OCI-LY1 (cell line): Measurements from ENCODE around the gene ZCCHC14.

ENCODE experiments used
- H2AFZ ChIP-seq: fragments of 200-600 bp; sonication (generic), shearing (Covaris generic); 2 replicates; pipeline ENCODE4 v1.6.0; 2014; ENCODE audit warnings: antibody characterized with exemption, mild to moderate bottlenecking, low read length
- H3F3A ChIP-seq: fragments of 200-600 bp; sonication (generic), shearing (Covaris generic); 2 replicates; pipeline ENCODE4 v1.6.0; 2014; ENCODE audit warnings: mild to moderate bottlenecking, antibody characterized with exemption, low read length, moderate library complexity; ENCODE audit not compliant: insufficient read depth
- H3K27ac ChIP-seq: fragments of 200-600 bp; sonication (generic); 2 replicates; pipeline ENCODE4 v1.5.1; 2014; ENCODE audit warnings: low read length, mixed run types, mild to moderate bottlenecking, low read depth; ENCODE audit not compliant: poor library complexity, severe bottlenecking
- H3K27me3 ChIP-seq: fragments of 200-600 bp; sonication (generic); 2 replicates; pipeline ENCODE4 v1.6.0; 2014; ENCODE audit warnings: antibody characterized with exemption, mild to moderate bottlenecking, low read length, moderate library complexity; ENCODE audit not compliant: insufficient read depth
- H3K36me3 ChIP-seq: fragments of 200-600 bp; sonication (generic); 2 replicates; pipeline ENCODE4 v1.6.1; 2014; ENCODE audit warnings: mild to moderate bottlenecking, antibody characterized with exemption, low read length, moderate library complexity, mixed read lengths; ENCODE audit not compliant: insufficient read depth
- H3K4me1 ChIP-seq: fragments of 200-600 bp; sonication (generic); 2 replicates; pipeline ENCODE4 v1.5.1; 2014; ENCODE audit warnings: mild to moderate bottlenecking, low read length, moderate library complexity; ENCODE audit not compliant: insufficient read depth, severe bottlenecking
- H3K4me2 ChIP-seq: fragments of 200-600 bp; sonication (generic), shearing (Covaris generic); 2 replicates; pipeline ENCODE4 v1.6.1; 2014; ENCODE audit warnings: low read length
- H3K4me3 ChIP-seq: fragments of 200-600 bp; sonication (generic); 2 replicates; pipeline ENCODE4 v1.5.1; 2014; ENCODE audit warnings: low read length, low read depth, mild to moderate bottlenecking, mixed read lengths; ENCODE audit not compliant: poor library complexity, severe bottlenecking
- H3K79me2 ChIP-seq: fragments of 200-600 bp; shearing (Covaris generic); 2 replicates; pipeline ENCODE4 v1.6.1; 2016; ENCODE audit warnings: mixed run types, low read length, mixed read lengths; ENCODE audit not compliant: insufficient read depth
- H3K9ac ChIP-seq: fragments of 200-600 bp; sonication (generic), shearing (Covaris generic); 2 replicates; pipeline ENCODE4 v1.6.1; 2014; ENCODE audit warnings: mild to moderate bottlenecking, low read length, mixed read lengths
- H3K9me2 ChIP-seq: fragments of 200-600 bp; sonication (generic), shearing (Covaris generic); 2 replicates; pipeline ENCODE4 v1.6.1; 2014; ENCODE audit warnings: low read depth, mild to moderate bottlenecking, low read length, mixed read lengths
- H3K9me3 ChIP-seq: fragments of 200-600 bp; shearing (Covaris generic); 2 replicates; pipeline ENCODE4 v1.6.1; 2014; ENCODE audit warnings: low read length, mixed read lengths
- H4K20me1 ChIP-seq: fragments of 200-600 bp; sonication (generic), shearing (Covaris generic); 2 replicates; pipeline ENCODE4 v1.6.0; 2016; ENCODE audit warnings: mild to moderate bottlenecking, low read length; ENCODE audit not compliant: insufficient read depth
- EZH2 ChIP-seq: fragments of 200-600 bp; sonication (generic), shearing (Covaris generic); IDR thresholded peaks from 2 replicates; pipeline ENCODE4 v1.8.0; 2017; ENCODE audit warnings: borderline replicate concordance, mixed run types, mild to moderate bottlenecking, antibody characterized with exemption, low read length, moderate library complexity, mixed read lengths
- TF ChIP-seq, protein P1 (sequence below): fragments of 200-600 bp; sonication (generic), shearing (Covaris generic); IDR thresholded peaks from 2 replicates; pipeline ENCODE4 v1.5.1; 2017; ENCODE audit warnings: mild to moderate bottlenecking, antibody characterized with exemption, low read length, moderate library complexity, mixed read lengths

ZCCHC14 gene

GRCh38 chr16:87453326-87453725 is 39.5 kb downstream of the ZCCHC14 start:
- peaks cover 63% of the 10 kb centered on the region for H3K36me3 ChIP-seq
- no peak overlapping the region for H3K9ac ChIP-seq

GRCh38 chr16:87451563-87452210 is 41.1 kb downstream of the ZCCHC14 start:
- no peak overlapping the region for H3K9ac ChIP-seq
- no peaks in the 10 kb centered on the region for H3K4me1 ChIP-seq
- no peak overlapping the region for H3K4me2 ChIP-seq
- H3K9me2 ChIP-seq = no peaks in the 10 kb centered on the region
- H3F3A ChIP-seq = no peaks in the 10 kb centered on the region
- no peaks in the 10 kb centered on the region for H3K27me3 ChIP-seq
- no peaks in the 10 kb centered on the region for H3K79me2 ChIP-seq
- H3K27ac ChIP-seq = no peak overlapping the region
- no peak overlapping the region for H3K4me3 ChIP-seq
- no peak overlapping the region for H2AFZ ChIP-seq
- no peaks in the 10 kb centered on the region for H4K20me1 ChIP-seq
- peaks cover 68% of the 10 kb centered on the region for H3K36me3 ChIP-seq
- H3K9me3 ChIP-seq = no peaks in the 10 kb centered on the region
- TF ChIP-seq, protein P1, sequence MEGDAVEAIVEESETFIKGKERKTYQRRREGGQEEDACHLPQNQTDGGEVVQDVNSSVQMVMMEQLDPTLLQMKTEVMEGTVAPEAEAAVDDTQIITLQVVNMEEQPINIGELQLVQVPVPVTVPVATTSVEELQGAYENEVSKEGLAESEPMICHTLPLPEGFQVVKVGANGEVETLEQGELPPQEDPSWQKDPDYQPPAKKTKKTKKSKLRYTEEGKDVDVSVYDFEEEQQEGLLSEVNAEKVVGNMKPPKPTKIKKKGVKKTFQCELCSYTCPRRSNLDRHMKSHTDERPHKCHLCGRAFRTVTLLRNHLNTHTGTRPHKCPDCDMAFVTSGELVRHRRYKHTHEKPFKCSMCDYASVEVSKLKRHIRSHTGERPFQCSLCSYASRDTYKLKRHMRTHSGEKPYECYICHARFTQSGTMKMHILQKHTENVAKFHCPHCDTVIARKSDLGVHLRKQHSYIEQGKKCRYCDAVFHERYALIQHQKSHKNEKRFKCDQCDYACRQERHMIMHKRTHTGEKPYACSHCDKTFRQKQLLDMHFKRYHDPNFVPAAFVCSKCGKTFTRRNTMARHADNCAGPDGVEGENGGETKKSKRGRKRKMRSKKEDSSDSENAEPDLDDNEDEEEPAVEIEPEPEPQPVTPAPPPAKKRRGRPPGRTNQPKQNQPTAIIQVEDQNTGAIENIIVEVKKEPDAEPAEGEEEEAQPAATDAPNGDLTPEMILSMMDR = no peak
- no peak for TF ChIP-seq EZH2

More at GRCh38 chr16:87453326-87453725, 39.5 kb downstream of the ZCCHC14 start:
- H2AFZ ChIP-seq = no peak overlapping the region
- H3K9me2 ChIP-seq = no peaks in the 10 kb centered on the region
- H3K9me3 ChIP-seq = no peaks in the 10 kb centered on the region
- H3K4me2 ChIP-seq = no peak overlapping the region
- no peak overlapping the region for H3K27ac ChIP-seq
- H3K4me1 ChIP-seq = no peaks in the 10 kb centered on the region
- H3K4me3 ChIP-seq = no peak overlapping the region
- TF ChIP-seq, protein P1 = no peak
- no peak for TF ChIP-seq EZH2
- H3F3A ChIP-seq = no peaks in the 10 kb centered on the region
- H3K79me2 ChIP-seq = no peaks in the 10 kb centered on the region
- no peaks in the 10 kb centered on the region for H4K20me1 ChIP-seq
- H3K27me3 ChIP-seq = no peaks in the 10 kb centered on the region

GRCh38 chr16:87448866-87449265 is 44.0 kb downstream of the ZCCHC14 start:
- no peak overlapping the region for H3K4me3 ChIP-seq

More at GRCh38 chr16:87448866-87449265, 44.0 kb downstream of the ZCCHC14 start:
- Histone ChIP-seq H2AFZ (no peak overlapping the region), H3K36me3 (peaks cover 85% of the 10 kb centered on the region), H3K4me2 (no peak overlapping the region), H3K27ac (no peak overlapping the region), H3K79me2 (no peaks in the 10 kb centered on the region), H3K4me1 (no peaks in the 10 kb centered on the region), H4K20me1 (no peaks in the 10 kb centered on the region), H3K9me2 (no peaks in the 10 kb centered on the region), H3K9ac (no peak overlapping the region), H3F3A (no peaks in the 10 kb centered on the region), H3K27me3 (no peaks in the 10 kb centered on the region), H3K9me3 (peaks cover 3% of the 10 kb centered on the region; the same call in 1 of the 2 replicates)
- TF ChIP-seq, protein P1 = no peak
- no peak for TF ChIP-seq EZH2
